Mucosa of rectum (tissue), 2 donors: ENCODE data around the gene ASB13.
A peak's percentile ranks its signal among the peaks of the same experiment; 100 is the strongest.

Source experiments
- H3K27ac ChIP-seq, 2 donors: one replicate each; pipeline ENCODE4 v1.7.0; 2013; ENCODE audit warnings: inconsistent platforms in 2 of 2, low read depth in 2 of 2, low read length in 2 of 2
- H3K27me3 ChIP-seq, 2 donors: one replicate each; pipeline ENCODE4 v1.7.0; 2013; ENCODE audit warnings: low read length in 2 of 2; ENCODE audit not compliant: control insufficient read depth in 2 of 2, insufficient read depth in 2 of 2
- H3K36me3 ChIP-seq, 2 donors: one replicate each; pipeline ENCODE4 v1.7.0; 2013; ENCODE audit warnings: low read length in 2 of 2; ENCODE audit not compliant: control insufficient read depth in 2 of 2, insufficient read depth in 2 of 2
- H3K4me1 ChIP-seq, 2 donors: one replicate each; pipeline ENCODE4 v1.7.0; 2013; ENCODE audit warnings: low read length in 2 of 2, mild to moderate bottlenecking in 1 of 2; ENCODE audit not compliant: control insufficient read depth in 2 of 2, insufficient read depth in 2 of 2
- H3K4me3 ChIP-seq, 2 donors: one replicate each; pipeline ENCODE4 v1.7.0; 2013; ENCODE audit warnings: low read length in 2 of 2
- H3K9ac ChIP-seq, 2 donors: one replicate each; pipeline ENCODE4 v1.7.0; 2013; ENCODE audit warnings: low read length in 2 of 2, low read depth in 1 of 2, mild to moderate bottlenecking in 1 of 2
- H3K9me3 ChIP-seq, 2 donors: one replicate each; pipeline ENCODE4 v1.7.0; 2013; ENCODE audit warnings: low read length in 2 of 2; ENCODE audit not compliant: control insufficient read depth in 2 of 2
- donor health status: healthy.
- donor health status: Normal muscosa, but diverticular disease.

The ASB13 gene

GRCh38 chr10:5659702-5660528, 6.5 kb downstream of the ASB13 start:
- H3K4me3 ChIP-seq = peak overlapping the region in 1 of 2 donors; percentile 33
- H3K4me1 ChIP-seq = peaks cover 28 to 40% of the 10 kb centered on the region in 2 donors
- peak overlapping the region in 1 of 2 donors; percentile 23 for H3K9ac ChIP-seq
- no peaks in the 10 kb centered on the region for H3K9me3 ChIP-seq
- H3K27ac ChIP-seq = peak overlapping the region; percentile 60 to 79
- no peaks in the 10 kb centered on the region for H3K36me3 ChIP-seq
- H3K27me3 ChIP-seq = no peaks in the 10 kb centered on the region

GRCh38 chr10:5658871-5659618, 7.3 kb downstream of the ASB13 start:
- peak overlapping the region; percentile 38 to 48 for H3K27ac ChIP-seq
- peaks cover 35 to 46% of the 10 kb centered on the region in 2 donors for H3K4me1 ChIP-seq

GRCh38 chr10:5656737-5657579, 9.4 kb downstream of the ASB13 start:
- H3K4me3 ChIP-seq = no peak overlapping the region

More at GRCh38 chr10:5658871-5659618, 7.3 kb downstream of the ASB13 start:
- H3K27me3 ChIP-seq = no peaks in the 10 kb centered on the region
- no peak overlapping the region for H3K9ac ChIP-seq
- no peak overlapping the region for H3K4me3 ChIP-seq
- H3K36me3 ChIP-seq = no peaks in the 10 kb centered on the region
- no peaks in the 10 kb centered on the region for H3K9me3 ChIP-seq

GRCh38 chr10:5655121-5655520, 11.3 kb downstream of the ASB13 start:
- H3K4me3 ChIP-seq = peak overlapping the region; percentile 0 to 5
- peak overlapping the region in 1 of 2 donors; percentile 52 for H3K9ac ChIP-seq
- peak overlapping the region; percentile 61 to 87 for H3K27ac ChIP-seq

More at GRCh38 chr10:5656737-5657579, 9.4 kb downstream of the ASB13 start:
- Histone ChIP-seq H3K36me3 (peaks cover 0 to 4% of the 10 kb centered on the region in 2 donors), H3K9ac (no peak overlapping the region), H3K27me3 (no peaks in the 10 kb centered on the region), H3K4me1 (peaks cover 37 to 56% of the 10 kb centered on the region in 2 donors), H3K9me3 (no peaks in the 10 kb centered on the region), H3K27ac (no peak overlapping the region)

GRCh38 chr10:5654218-5654755, 12.1 kb downstream of the ASB13 start:
- peaks cover 4 to 11% of the 10 kb centered on the region in 2 donors for H3K36me3 ChIP-seq
- H3K9ac ChIP-seq = peak overlapping the region in 1 of 2 donors; percentile 27
- peak overlapping the region; percentile 61 to 87 for H3K27ac ChIP-seq
- peaks cover 21 to 37% of the 10 kb centered on the region in 2 donors for H3K4me1 ChIP-seq
- no peaks in the 10 kb centered on the region for H3K27me3 ChIP-seq
- H3K4me3 ChIP-seq = peak overlapping the region in 1 of 2 donors; percentile 5
- no peaks in the 10 kb centered on the region for H3K9me3 ChIP-seq

More at GRCh38 chr10:5655121-5655520, 11.3 kb downstream of the ASB13 start:
- Histone ChIP-seq H3K36me3 (peaks cover 4 to 10% of the 10 kb centered on the region in 2 donors), H3K27me3 (no peaks in the 10 kb centered on the region), H3K4me1 (peaks cover 28 to 45% of the 10 kb centered on the region in 2 donors), H3K9me3 (no peaks in the 10 kb centered on the region)

- Histone ChIP-seq H3K9ac (no peak overlapping the region), H3K27ac (peak overlapping the region in 1 of 2 donors; percentile 38), H3K9me3 (no peaks in the 10 kb centered on the region), H3K4me3 (no peak overlapping the region), H3K4me1 (peaks cover 21 to 30% of the 10 kb centered on the region in 2 donors), H3K36me3 (peaks cover 6 to 21% of the 10 kb centered on the region in 2 donors), H3K27me3 (no peaks in the 10 kb centered on the region)
Observed at GRCh38 chr10:5652746-5653145, 13.6 kb downstream of the ASB13 start.

GRCh38 chr10:5651388-5651764, 15.0 kb downstream of the ASB13 start:
- no peaks in the 10 kb centered on the region for H3K27me3 ChIP-seq
- peaks cover 28 to 38% of the 10 kb centered on the region in 2 donors for H3K4me1 ChIP-seq
- no peak overlapping the region for H3K9ac ChIP-seq
- H3K27ac ChIP-seq = peak overlapping the region in 1 of 2 donors; percentile 12
- H3K36me3 ChIP-seq = peaks cover 11 to 21% of the 10 kb centered on the region in 2 donors
- H3K4me3 ChIP-seq = no peak overlapping the region
- no peaks in the 10 kb centered on the region for H3K9me3 ChIP-seq

- Histone ChIP-seq H3K36me3 (peaks cover 11 to 21% of the 10 kb centered on the region in 2 donors), H3K27ac (peak overlapping the region in 1 of 2 donors; percentile 10), H3K9ac (no peak overlapping the region), H3K4me3 (no peak overlapping the region), H3K27me3 (no peaks in the 10 kb centered on the region), H3K9me3 (no peaks in the 10 kb centered on the region), H3K4me1 (peaks cover 31 to 42% of the 10 kb centered on the region in 2 donors)
Observed at GRCh38 chr10:5650664-5651387, 15.6 kb downstream of the ASB13 start.

- Histone ChIP-seq H3K36me3 (peaks cover 11 to 21% of the 10 kb centered on the region in 2 donors), H3K27me3 (no peaks in the 10 kb centered on the region), H3K4me3 (no peak overlapping the region), H3K4me1 (peaks cover 28 to 41% of the 10 kb centered on the region in 2 donors), H3K9ac (no peak overlapping the region), H3K27ac (no peak overlapping the region), H3K9me3 (no peaks in the 10 kb centered on the region)
Observed at GRCh38 chr10:5649746-5650145, 16.6 kb downstream of the ASB13 start.
